T47D (cell line): Measurements from ENCODE around the gene ALG1.

Source experiments
- DNase-seq, 2 experiments: peaks; one replicate each; pipeline versions ENCODE4 v3.0.0 to v3.0.0-alpha.2; 2011 to 2012; ENCODE audit warnings: low read depth in 1 of 2, low spot score in 1 of 2
- JUND ChIP-seq: IDR thresholded peaks from 2 replicates; pipeline ENCODE4 v1.6.1; 2012; ENCODE audit warnings: low read depth
- in situ Hi-C: cut with HindIII; loops from 2 replicates; pipeline ENCODE4 v1.10.0; 2016; ENCODE audit warnings: low sequenced_read_pairs, low pct_unique_long_range_greater_than_20kb

Gene ALG1, protein sequence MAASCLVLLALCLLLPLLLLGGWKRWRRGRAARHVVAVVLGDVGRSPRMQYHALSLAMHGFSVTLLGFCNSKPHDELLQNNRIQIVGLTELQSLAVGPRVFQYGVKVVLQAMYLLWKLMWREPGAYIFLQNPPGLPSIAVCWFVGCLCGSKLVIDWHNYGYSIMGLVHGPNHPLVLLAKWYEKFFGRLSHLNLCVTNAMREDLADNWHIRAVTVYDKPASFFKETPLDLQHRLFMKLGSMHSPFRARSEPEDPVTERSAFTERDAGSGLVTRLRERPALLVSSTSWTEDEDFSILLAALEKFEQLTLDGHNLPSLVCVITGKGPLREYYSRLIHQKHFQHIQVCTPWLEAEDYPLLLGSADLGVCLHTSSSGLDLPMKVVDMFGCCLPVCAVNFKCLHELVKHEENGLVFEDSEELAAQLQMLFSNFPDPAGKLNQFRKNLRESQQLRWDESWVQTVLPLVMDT

DNA sequence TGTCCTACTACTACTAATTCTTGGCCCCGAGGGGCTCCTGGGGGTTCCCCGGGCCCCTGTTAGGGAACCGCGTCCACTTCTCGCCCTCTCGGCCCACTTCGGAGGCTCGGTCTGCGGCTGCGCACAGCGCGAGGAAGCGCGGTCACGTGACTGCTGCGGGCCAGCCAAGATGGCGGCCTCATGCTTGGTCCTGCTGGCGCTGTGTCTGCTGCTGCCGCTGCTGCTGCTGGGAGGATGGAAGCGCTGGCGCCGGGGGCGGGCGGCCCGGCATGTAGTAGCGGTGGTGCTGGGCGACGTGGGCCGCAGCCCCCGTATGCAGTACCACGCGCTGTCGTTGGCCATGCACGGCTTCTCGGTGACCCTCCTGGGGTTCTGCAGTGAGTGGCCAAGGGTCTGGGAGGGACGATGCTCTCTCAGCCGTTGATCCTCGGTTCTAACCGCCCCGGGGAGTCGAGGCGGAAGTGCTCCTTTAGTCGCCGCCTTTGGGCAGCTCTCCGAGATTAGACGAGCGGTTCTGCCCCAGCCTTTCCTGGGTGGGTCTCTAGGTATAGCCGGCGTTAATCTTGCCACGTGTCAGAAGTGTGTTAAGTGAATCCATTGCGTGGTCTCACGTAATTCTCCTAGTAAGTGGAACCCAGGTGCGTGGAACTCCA is at the start of gene ALG1:
Gene ALG1, plus strand, starts transcription at position 163 of the 653 bp plus-strand sequence. Its CDS starts 7 bp downstream, at position 170.
- no peak for TF ChIP-seq JUND
- DNase-seq: peak; percentile 79 to 86
- in situ Hi-C loops: no loop called here

- in situ Hi-C loops: no loop called here
- DNase-seq: no peak
- no peak for TF ChIP-seq JUND
Measured at GRCh38 chr16:5022521-5022920, 49.1 kb upstream of the ALG1 start.

GRCh38 chr16:5024632-5025031 is 47.0 kb upstream of the ALG1 start:
- DNase-seq: peak; percentile 71 to 78
- no peak for TF ChIP-seq JUND
- in situ Hi-C loops: no loop called here

GRCh38 chr16:5025171-5025632 is 46.4 kb upstream of the ALG1 start:
- TF ChIP-seq JUND: no peak
- DNase-seq: peak in 1 of 2 experiments; percentile 8
- in situ Hi-C loops: no loop called here

- DNase-seq: no peak
- no peak for TF ChIP-seq JUND
- in situ Hi-C loops: no loop called here
Measured at GRCh38 chr16:5026664-5027063, 45.0 kb upstream of the ALG1 start.

- in situ Hi-C loops: no loop called here
- no peak for DNase-seq
- no peak for TF ChIP-seq JUND
Measured at GRCh38 chr16:5027086-5027485, 44.6 kb upstream of the ALG1 start.

DNA sequence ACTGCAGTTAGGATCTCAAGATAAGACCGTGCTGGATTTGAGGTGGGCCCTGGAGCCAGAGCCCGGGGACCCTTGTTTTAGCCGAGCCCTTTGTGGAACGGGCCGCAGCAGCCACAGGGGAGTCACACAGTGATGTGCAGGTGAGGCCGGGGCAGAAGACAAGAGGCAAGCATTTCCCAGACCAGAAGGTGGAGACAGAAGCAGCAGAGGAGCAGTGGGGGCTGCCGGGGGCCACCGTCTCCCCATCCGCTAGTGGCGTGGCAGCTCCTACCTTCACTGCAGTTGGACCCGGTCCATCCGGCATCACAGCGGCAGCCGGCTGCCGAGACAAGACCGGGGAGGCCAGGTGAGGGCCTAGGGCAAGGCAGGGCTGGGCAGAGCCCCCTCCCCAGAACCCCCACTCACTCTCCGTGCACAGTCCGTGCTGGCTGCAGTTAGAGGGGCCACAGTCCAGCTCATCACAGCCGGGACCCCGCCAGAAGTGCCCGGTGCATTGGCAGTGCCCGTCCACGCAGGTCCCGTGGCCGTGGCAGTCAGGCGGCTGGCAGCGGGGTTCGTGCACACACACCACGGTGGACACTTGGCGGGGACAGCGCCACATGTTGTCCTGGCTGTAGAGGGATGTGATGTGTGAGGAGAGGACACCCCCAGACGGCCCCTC is 43.9 kb upstream of the ALG1 start:
- no peak for TF ChIP-seq JUND
- DNase-seq: no peak
- in situ Hi-C loops: no loop called here

DNA sequence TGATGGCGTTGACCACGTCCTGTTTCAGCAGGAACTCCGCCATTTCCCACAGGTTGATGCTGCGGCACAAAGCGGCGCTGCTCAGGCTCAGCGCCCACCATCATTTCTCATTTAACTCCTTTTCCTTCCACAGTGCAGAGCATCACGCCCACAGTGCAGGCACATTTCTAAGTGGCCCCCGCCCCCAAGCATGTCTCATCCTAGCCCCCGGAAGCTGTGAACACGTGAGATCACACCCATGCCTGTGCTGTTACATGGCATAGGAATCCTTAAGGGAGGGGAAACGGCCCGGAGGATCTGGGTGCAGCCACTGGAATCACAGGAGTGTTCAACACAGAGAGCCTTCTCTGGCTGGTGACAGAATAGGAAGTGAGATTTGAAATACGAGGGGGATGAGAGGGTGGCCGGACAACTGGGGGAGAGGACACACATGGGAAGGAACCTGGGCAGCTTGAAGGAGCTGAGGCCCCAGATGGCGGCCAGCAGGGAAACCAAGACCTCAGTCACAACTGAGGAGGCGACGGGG is 42.6 kb upstream of the ALG1 start:
- in situ Hi-C loops: no loop called here
- no peak for TF ChIP-seq JUND
- no peak for DNase-seq

- in situ Hi-C loops: no loop called here
- TF ChIP-seq JUND: no peak
- DNase-seq: no peak
Measured at GRCh38 chr16:5030251-5030870, 41.3 kb upstream of the ALG1 start.

DNA sequence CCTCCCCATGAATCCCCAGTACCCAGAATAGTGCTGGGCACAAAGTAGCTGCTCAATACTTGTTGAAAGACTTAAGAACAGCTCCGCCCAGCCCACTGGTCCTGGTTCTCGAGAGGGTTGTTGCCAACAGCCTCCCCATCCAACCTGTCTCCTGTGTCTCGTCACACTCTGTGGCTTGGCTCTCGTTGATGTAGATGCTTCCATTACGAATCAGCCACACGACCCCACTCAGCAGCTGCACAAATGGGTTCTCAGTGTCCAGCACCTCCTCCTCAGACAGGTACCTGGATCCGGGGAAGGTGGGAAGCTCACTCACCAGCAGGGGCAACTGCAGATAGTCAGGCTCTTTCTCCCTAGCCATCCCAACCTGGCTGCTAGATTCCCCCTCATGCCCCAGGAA is 40.0 kb upstream of the ALG1 start:
- no peak for TF ChIP-seq JUND
- DNase-seq: no peak
- in situ Hi-C loops: no loop called here

DNA sequence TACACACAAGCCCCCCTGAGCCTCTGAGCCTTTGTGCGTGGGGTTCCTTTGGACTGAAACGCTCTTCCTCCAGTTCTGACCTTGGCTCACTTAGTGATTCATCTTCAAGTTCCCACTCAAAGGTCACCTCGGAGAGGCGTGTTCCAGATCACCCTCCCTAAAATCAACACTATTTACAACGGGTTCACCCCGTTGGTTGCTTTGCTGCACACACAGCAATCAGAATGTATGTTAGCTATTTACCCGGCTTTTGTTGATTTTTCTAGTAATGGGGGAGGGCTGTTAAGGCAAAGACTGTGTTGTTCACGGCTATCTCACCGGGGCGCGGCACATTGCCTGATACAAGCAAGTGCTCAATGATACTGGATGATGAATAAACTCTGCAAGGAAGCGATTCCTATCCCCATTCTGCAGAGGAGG is 38.9 kb upstream of the ALG1 start:
- in situ Hi-C loops: no loop called here
- DNase-seq: no peak
- no peak for TF ChIP-seq JUND
